ENCODE data around the gene EHBP1. TPM values are rescaled to one million over a fixed set of nuclear protein-coding genes. Genes with fewer than 3 reads are reported as not detected.

Gene EHBP1
- total and polyA plus RNA-seq, 2 donors (not counting 3 experiments of a cell fraction or from before 2014, with no cell fraction given), result 8.4 to 34.8 TPM

- Histone ChIP-seq H3K9ac (replicated peaks; ENCODE audit: extremely low read depth, insufficient read depth, low read length) (no peak overlapping the region), H3K4me1 (ENCODE audit: control insufficient read depth, extremely low read depth, insufficient read depth, low read length) (no peaks in the 10 kb centered on the region), H3K27me3 (ENCODE audit: control insufficient read depth in 2 of 2, insufficient read depth in 2 of 2, low read length in 2 of 2) (no peaks in the 10 kb centered on the region), H4K20me1 (replicated peaks; ENCODE audit: control insufficient read depth, extremely low read depth, insufficient read depth, low read length) (no peaks in the 10 kb centered on the region), H3K79me2 (ENCODE audit: control insufficient read depth, insufficient read depth, low read length) (no peaks in the 10 kb centered on the region), H2AFZ (ENCODE audit: low read depth, low read length) (no peak overlapping the region), H3K9me3 (replicated peaks; ENCODE audit: control insufficient read depth, insufficient read depth, low read length) (no peaks in the 10 kb centered on the region), H3K36me3 (ENCODE audit: control insufficient read depth in 2 of 2, extremely low read depth in 1 of 2, insufficient read depth in 2 of 2, low read length in 2 of 2) (no peaks in the 10 kb centered on the region), H3K4me3 (replicated peaks in 1 of 3; ENCODE audit: insufficient read depth in 1 of 3, low read depth in 1 of 3, low read length in 3 of 3) (no peak overlapping the region), H3K9me1 (replicated peaks; ENCODE audit: control insufficient read depth, extremely low read depth, insufficient read depth, low read length) (no peaks in the 10 kb centered on the region), H3K4me2 (ENCODE audit: insufficient read depth, low read length) (no peak overlapping the region), H3K27ac (ENCODE audit: insufficient read depth, low read depth, low read length) (no peak overlapping the region)
- POLR2A ChIA-PET, result no interaction called here
- dilution Hi-C loops (cut with MboI; ENCODE audit: extremely low pct_ligation_motif_present, low sequenced_read_pairs) (no loop called here), intact Hi-C loops (cut with micrococcal nuclease) (no loop called here)
- DNase-seq (ENCODE audit: low read depth, low spot score) (no peak), FAIRE-seq (no peak)
- no peak for TF ChIP-seq EZH2 (IDR thresholded peaks at IDR 0.05; ENCODE audit: borderline replicate concordance, low read depth, low read length, severe bottlenecking)
- TF ChIP-seq MYC (IDR thresholded peaks at IDR 0.05; ENCODE audit: low read depth, low read length), result no peak
- no peak for TF ChIP-seq MAX (IDR thresholded peaks at IDR 0.05; ENCODE audit: insufficient read depth, insufficient read length)
- no peak for TF ChIP-seq FOS (IDR thresholded peaks at IDR 0.05; ENCODE audit: borderline replicate concordance, insufficient read depth, low read length)
- no peak for TF ChIP-seq GATA2 (IDR thresholded peaks at IDR 0.05; ENCODE audit: insufficient read depth, insufficient read length, low read depth, low read length)
- CTCF ChIA-PET, result interaction anchor here (1.0 to 1.5 kb wide), 4 partner anchors 13 to 33 kb away, joined by 3 to 4 read pairs (median 3); no protein-coding TSS in a partner anchor
- BruUV-seq (replicated peaks), result no TSS peak
Observed at GRCh38 chr2:62857139-62857931, 151.8 kb downstream of the EHBP1 start.

- TF ChIP-seq GATA2 (IDR thresholded peaks at IDR 0.05; ENCODE audit: insufficient read depth, insufficient read length, low read depth, low read length), result no peak
- no peak for TF ChIP-seq JUN (IDR thresholded peaks at IDR 0.05; ENCODE audit: borderline replicate concordance, insufficient read depth, insufficient read length, low read depth)
- no peak for TF ChIP-seq MAX (IDR thresholded peaks at IDR 0.05; ENCODE audit: insufficient read depth, insufficient read length)
- TF ChIP-seq MYC (IDR thresholded peaks at IDR 0.05; ENCODE audit: low read depth, low read length), result no peak
- no peak for TF ChIP-seq POLR2AphosphoS5 (IDR thresholded peaks at IDR 0.05; ENCODE audit: insufficient read depth, low read depth, low read length)
- no peak for TF ChIP-seq CTCF (IDR thresholded peaks at IDR 0.05; ENCODE audit: extremely low read depth in 1 of 2, insufficient read depth in 1 of 2, low read depth in 1 of 2, low read length in 2 of 2)
- TF ChIP-seq POLR2A (IDR thresholded peaks at IDR 0.05; ENCODE audit: low read depth, low read length), result no peak
- FAIRE-seq, result no peak
- no peak overlapping the region for H3K4me2 ChIP-seq (ENCODE audit: insufficient read depth, low read length)
- DNase-seq (ENCODE audit: low read depth, low spot score), result no peak
- H3K9ac ChIP-seq (replicated peaks; ENCODE audit: extremely low read depth, insufficient read depth, low read length), result no peak overlapping the region
- no peaks in the 10 kb centered on the region for H4K20me1 ChIP-seq (replicated peaks; ENCODE audit: control insufficient read depth, extremely low read depth, insufficient read depth, low read length)
- intact Hi-C loops (cut with micrococcal nuclease), result no loop called here
- ChIA-PET CTCF (interaction anchor here (1.0 kb wide), 1 partner anchor 12 kb away, joined by 3 read pairs; no protein-coding TSS in a partner anchor), POLR2A (no interaction called here)
- no peaks in the 10 kb centered on the region for H3K9me1 ChIP-seq (replicated peaks; ENCODE audit: control insufficient read depth, extremely low read depth, insufficient read depth, low read length)
- H3K27ac ChIP-seq (ENCODE audit: insufficient read depth, low read depth, low read length), result no peak overlapping the region
- dilution Hi-C loops (cut with MboI; ENCODE audit: extremely low pct_ligation_motif_present, low sequenced_read_pairs), result no loop called here
- no peak overlapping the region for H2AFZ ChIP-seq (ENCODE audit: low read depth, low read length)
- H3K9me3 ChIP-seq (replicated peaks; ENCODE audit: control insufficient read depth, insufficient read depth, low read length), result no peaks in the 10 kb centered on the region
- H3K36me3 ChIP-seq (ENCODE audit: control insufficient read depth in 2 of 2, extremely low read depth in 1 of 2, insufficient read depth in 2 of 2, low read length in 2 of 2), result no peaks in the 10 kb centered on the region
- no peaks in the 10 kb centered on the region for H3K27me3 ChIP-seq (ENCODE audit: control insufficient read depth in 2 of 2, insufficient read depth in 2 of 2, low read length in 2 of 2)
- no peaks in the 10 kb centered on the region for H3K4me1 ChIP-seq (ENCODE audit: control insufficient read depth, extremely low read depth, insufficient read depth, low read length)
- BruUV-seq (replicated peaks), result no TSS peak
- H3K79me2 ChIP-seq (ENCODE audit: control insufficient read depth, insufficient read depth, low read length), result no peaks in the 10 kb centered on the region
- H3K4me3 ChIP-seq (replicated peaks in 1 of 3; ENCODE audit: insufficient read depth in 1 of 3, low read depth in 1 of 3, low read length in 3 of 3), result no peak overlapping the region
Observed at GRCh38 chr2:62858231-62858832, 152.8 kb downstream of the EHBP1 start.
